ENCODE results near the gene USP31. TPM values are rescaled to one million over a fixed set of nuclear protein-coding genes. Genes with fewer than 3 reads are reported as not detected.

The USP31 gene
- total and polyA plus RNA-seq, 2 of the 8 experiments (the other 6 are each of a cell fraction or from before 2014, with no cell fraction given): 6.7 to 19.0 TPM

- no peak for TF ChIP-seq TAF1 (IDR thresholded peaks at IDR 0.05; ENCODE audit: low read depth, low read length)
- no peak for TF ChIP-seq E2F6 (IDR thresholded peaks at IDR 0.05)
- no peak for TF ChIP-seq TAF7 (optimal IDR thresholded peaks at IDR 0.05; ENCODE audit: borderline replicate concordance, low read depth, low read length)
- no peak for TF ChIP-seq KDM1A (IDR thresholded peaks at IDR 0.05; ENCODE audit: borderline replicate concordance, low read length)
- TF ChIP-seq CHD7 (IDR thresholded peaks at IDR 0.05; ENCODE audit: insufficient replicate concordance, low read length): no peak
- no peak for TF ChIP-seq CTCF (IDR thresholded peaks at IDR 0.05; ENCODE audit: control extremely low read depth in 1 of 3, insufficient read depth in 1 of 3, low read depth in 1 of 3, low read length in 3 of 3)
Observed at GRCh38 chr16:23187341-23187740, 38.1 kb upstream of the USP31 start (continued).
